HepG2 (cell line): ENCODE results near the gene CFAP45. TPM values are rescaled to one million over a fixed set of nuclear protein-coding genes. Genes with fewer than 3 reads are reported as not detected.

Experiments used
- ATAC-seq: fragments of 200-7000 bp; cut with Tn5 transposase; 3 replicates; pipeline ENCODE4 v1.9.1; 2020; ENCODE audit warnings: mild to moderate bottlenecking, moderate library complexity
- BruUV-seq: library from RNA; stranded (reverse); fragments of 400-500 nt; replicated peaks from 2 replicates; lab custom pipeline; 2021; lab: Mats Ljungman, UMichigan
- CTCF ChIA-PET: fragments of 300-600 bp; formaldehyde crosslinking; extraction: SDS; loops from one replicate; lab custom pipeline; 2021; ENCODE audit warnings: low total read pairs, inconsistent platforms, low intra/inter-chr PET ratio; lab: Yijun Ruan, JAX
- POLR2A ChIA-PET: fragments of 350-600 bp; sonication (Branson Sonifier 250); formaldehyde crosslinking; loops from one replicate; lab custom pipeline; 2020; ENCODE audit warnings: antibody characterized with exemption, inconsistent platforms; lab: Yijun Ruan, JAX
- DNase-seq: peaks from one replicate; pipeline ENCODE4 v3.0.0-alpha.2; 2015; ENCODE audit warnings: low spot score
- FAIRE-seq: peaks from 3 replicates; lab custom pipeline; 2011; peaks lifted over from hg19 to GRCh38; lab: Jason Lieb, UNC
- H2AFZ ChIP-seq: one replicate; pipeline ENCODE4 v1.6.1; 2011; ENCODE audit warnings: low read length, inconsistent platforms
- H3K27ac ChIP-seq: fragments of 300-600 bp; 3 replicates; pipeline ENCODE4 v1.8.0; 2011; ENCODE audit warnings: mixed run types, mild to moderate bottlenecking, mixed read lengths, low read length, inconsistent platforms; ENCODE audit not compliant: insufficient read depth; ENCODE audit errors: extremely low read length
- H3K27me3 ChIP-seq, 2 experiments: fragments of 200-600 bp in 1 of 2; 2 replicates in 1 of 2; 3 replicates in 1 of 2; pipeline versions ENCODE4 v1.6.0 to v1.8.0; 2011; ENCODE audit warnings: low read length in 2 of 2, mild to moderate bottlenecking in 2 of 2, moderate library complexity in 2 of 2, inconsistent platforms in 1 of 2; ENCODE audit not compliant: insufficient read depth in 2 of 2, control insufficient read depth in 1 of 2
- H3K36me3 ChIP-seq, 2 experiments: fragments of 200-600 bp in 1 of 2; replicated peaks in 1 of 2; 2 replicates in 1 of 2; 3 replicates in 1 of 2; pipeline versions ENCODE4 v1.5.1 to v1.8.0; 2011; ENCODE audit warnings: low read length in 2 of 2, inconsistent platforms in 1 of 2; ENCODE audit not compliant: insufficient read depth in 2 of 2, control insufficient read depth in 1 of 2
- H3K4me1 ChIP-seq: 2 replicates; pipeline ENCODE4 v1.5.1; 2012; ENCODE audit warnings: low read length, inconsistent platforms; ENCODE audit not compliant: insufficient read depth
- H3K4me2 ChIP-seq: 2 replicates; pipeline ENCODE4 v1.6.0; 2011; ENCODE audit warnings: low read depth, low read length, inconsistent platforms
- H3K4me3 ChIP-seq, 3 experiments: fragments of 200-600 bp in 1 of 3; sonication (generic), shearing (Covaris generic) in 1 of 3; replicated peaks in 1 of 3; 2 replicates each; pipeline ENCODE4 v1.5.1; 2011 to 2016; ENCODE audit warnings: low read length in 3 of 3, inconsistent platforms in 2 of 3, low read depth in 2 of 3, mild to moderate bottlenecking in 2 of 3, control low read depth in 1 of 3, mixed read lengths in 1 of 3; ENCODE audit not compliant: insufficient read depth in 1 of 3
- H3K79me2 ChIP-seq: one replicate; pipeline ENCODE4 v1.6.1; 2011; ENCODE audit warnings: low read length, inconsistent platforms; ENCODE audit not compliant: insufficient read depth
- H3K9ac ChIP-seq: 2 replicates; pipeline ENCODE4 v1.6.0; 2011; ENCODE audit warnings: mild to moderate bottlenecking, low read depth, low read length, inconsistent platforms; ENCODE audit not compliant: insufficient read depth
- H3K9me3 ChIP-seq: 2 replicates; pipeline ENCODE4 v1.5.1; 2012; ENCODE audit warnings: mild to moderate bottlenecking, low read length
- H4K20me1 ChIP-seq: 2 replicates; pipeline ENCODE4 v1.6.0; 2011; ENCODE audit warnings: inconsistent platforms, mild to moderate bottlenecking, low read length, moderate library complexity; ENCODE audit not compliant: insufficient read depth
- AGO1 ChIP-seq: fragments of 200-400 bp; formaldehyde crosslinking; IDR thresholded peaks from 2 replicates; pipeline ENCODE4 v1.6.1; 2017; ENCODE audit warnings: mild to moderate bottlenecking, low read depth, low read length, moderate library complexity; ENCODE audit not compliant: poor library complexity, severe bottlenecking
- ATM ChIP-seq: fragments of 450-650 bp; IDR thresholded peaks from 2 replicates; pipeline ENCODE4 v1.7.1; 2017; ENCODE audit warnings: mild to moderate bottlenecking, borderline replicate concordance
- DRAP1 ChIP-seq: IDR thresholded peaks from 2 replicates; pipeline ENCODE4 v1.6.1; 2016; ENCODE audit warnings: missing genetic modification reagents, missing compliant biosample characterization
- HNF1A ChIP-seq, 2 experiments: sonication (generic) in 1 of 2; formaldehyde crosslinking in 1 of 2; IDR thresholded peaks; 2 replicates each; pipeline versions ENCODE4 v1.4.0 to v1.6.1; 2016 to 2020; ENCODE audit warnings: borderline replicate concordance in 1 of 2, low read depth in 1 of 2, mild to moderate bottlenecking in 1 of 2, missing genetic modification reagents in 1 of 2
- HNRNPUL1 ChIP-seq: fragments of 200-400 bp; formaldehyde crosslinking; IDR thresholded peaks from 2 replicates; pipeline ENCODE4 v1.6.1; 2017; ENCODE audit warnings: low read depth, mild to moderate bottlenecking, low read length, moderate library complexity
- MIER3 ChIP-seq: IDR thresholded peaks from 2 replicates; pipeline ENCODE4 v1.6.1; 2016; ENCODE audit warnings: missing compliant biosample characterization, borderline replicate concordance
- PRPF4 ChIP-seq: fragments of 200-400 bp; formaldehyde crosslinking; IDR thresholded peaks from 2 replicates; pipeline ENCODE4 v1.6.1; 2016; ENCODE audit warnings: low read length, low read depth; ENCODE audit not compliant: poor library complexity, severe bottlenecking
- TGIF2 ChIP-seq: IDR thresholded peaks from 2 replicates; pipeline ENCODE4 v1.6.1; 2016; ENCODE audit warnings: control low read depth, missing compliant biosample characterization
- ZFP62 ChIP-seq: sonication (generic); formaldehyde crosslinking; IDR thresholded peaks from 2 replicates; pipeline ENCODE4 v1.4.0; 2020; ENCODE audit warnings: missing genetic modification reagents
- WGBS: methylation state at CpG from one replicate; pipeline ENCODE4 v1.1.6; 2017; ENCODE audit warnings: low lambda C conversion rate; 5-methylcytosine and 5-hydroxymethylcytosine counted together
- in situ Hi-C: cut with HindIII; loops from 2 replicates; pipeline ENCODE4 v1.10.0; 2017; ENCODE audit warnings: low pct_unique_long_range_greater_than_20kb; ENCODE audit not compliant: extremely low pct_ligation_motif_present
- intact Hi-C: fragments of 100-400 bp; cut with micrococcal nuclease; formaldehyde crosslinking; loops from one replicate; pipeline ENCODE4 v1.10.0; 2022; ENCODE audit not compliant: unreplicated experiment
- polyA plus RNA-seq, 8 experiments: library from polyadenylated mRNA; depleted of rRNA in 3 of 8; stranded (reverse) in 7 of 8; unstranded in 1 of 8; fragments of >200 nt; fragmentation: Illumina TruSeq in 4 of 8; extraction: Trizol in 4 of 8; gene quantifications; 2 replicates each; pipeline versions ENCODE4 v1.2.1 to v1.2.3, GENCODE V29; 2011 to 2016; ENCODE audit warnings: low read depth in 4 of 8, missing spikeins in 1 of 8, mixed read lengths in 1 of 8; ENCODE audit not compliant: insufficient read depth in 1 of 8
- total RNA-seq, 5 experiments: library from RNA; depleted of rRNA; stranded (reverse); fragments of >200 nt; fragmentation: Illumina TruSeq; extraction: Trizol; gene quantifications; 2 replicates each; pipeline ENCODE4 v1.2.3, GENCODE V29; 2016; ENCODE audit warnings: low read depth in 1 of 5

CFAP45 gene
- total and polyA plus RNA-seq, 2 of the 13 experiments (the other 11 are each of a cell fraction or from before 2014, with no cell fraction given): not detected

- TF ChIP-seq HNF1A (IDR thresholded peaks at IDR 0.05; ENCODE audit: low read depth) (0 out of 2 replicates have a peak, but pooled peaks have one; percentile 38), HNF1A (CRISPR knock-in tag; IDR thresholded peaks at IDR 0.05; ENCODE audit: borderline replicate concordance) (peak; percentile 42; the same call in 1 of the 2 replicates)
These were observed 22.7 kb upstream of the CFAP45 start (continued) for GRCh38 chr1:159922511-159923202.

- H3K4me1 ChIP-seq: peaks cover 41% of the 10 kb centered on the region
- no peaks in the 10 kb centered on the region for H3K36me3 ChIP-seq
- no peak for FAIRE-seq
- H3K9me3 ChIP-seq: no peaks in the 10 kb centered on the region
- ChIA-PET CTCF (no interaction called here), POLR2A (no interaction called here)
- no TSS peak for BruUV-seq
- ATAC-seq: no peak
- H3K9ac ChIP-seq: no peak overlapping the region
- 70% methylated on average over 14 of the region's 18 CpGs for WGBS
- intact Hi-C loops (no loop called here), in situ Hi-C loops (no loop called here)
- TF ChIP-seq ATM (no peak), HNRNPUL1 (no peak), AGO1 (no peak), DRAP1 (CRISPR knock-in tag) (no peak), ZFP62 (CRISPR knock-in tag) (no peak), PRPF4 (no peak), TGIF2 (CRISPR knock-in tag) (no peak), MIER3 (CRISPR knock-in tag) (no peak)
- peaks cover 5 to 21% of the 10 kb centered on the region in 2 experiments; a peak in 4 of 5 replicates for H3K27me3 ChIP-seq
- no peak overlapping the region for H3K27ac ChIP-seq
- H4K20me1 ChIP-seq: no peaks in the 10 kb centered on the region
- no peak overlapping the region for H2AFZ ChIP-seq
- no peak for DNase-seq
- H3K79me2 ChIP-seq: no peaks in the 10 kb centered on the region
- H3K4me2 ChIP-seq: 0 out of 2 replicates have a peak overlapping the region, but pooled peaks have one; percentile 66
- H3K4me3 ChIP-seq: no peak overlapping the region
These were observed 21.9 kb upstream of the CFAP45 start for GRCh38 chr1:159921700-159922504.
